ENCODE data around the gene EVA1A.

GRCh38 chr2:75602724-75603342 lies 42.1 kb upstream of the EVA1A start:
- no peak for TF ChIP-seq CTCF (IDR thresholded peaks at IDR 0.05; ENCODE audit: borderline replicate concordance, extremely low read depth, low read length, poor library complexity, severe bottlenecking)
- no peak for TF ChIP-seq EZH2 (IDR thresholded peaks at IDR 0.05; ENCODE audit: borderline replicate concordance, low read depth, low read length, severe bottlenecking)
